B cell (primary cell): Measurements from ENCODE around the gene USP49. TPM values are rescaled to one million over a fixed set of nuclear protein-coding genes. Genes with fewer than 3 reads are reported as not detected.
A peak's percentile ranks its signal among the peaks of the same experiment; 100 is the strongest.

Source experiments
- ATAC-seq: fragments of 200-7000 bp; cut with Tn5 transposase; one replicate; pipeline ENCODE4 v1.10.0; 2021; ENCODE audit warnings: low read depth, mild to moderate bottlenecking, moderate number of reproducible peaks, moderate library complexity
- CTCF ChIA-PET: fragments of 350-600 bp; sonication (Branson Sonifier 250); formaldehyde crosslinking; loops from one replicate; lab custom pipeline; 2021; ENCODE audit warnings: antibody characterized with exemption, inconsistent platforms; lab: Charles Lee
- POLR2A ChIA-PET: fragments of 350-600 bp; sonication (Branson Sonifier 250); formaldehyde crosslinking; loops from one replicate; lab custom pipeline; 2021; ENCODE audit warnings: antibody characterized with exemption; lab: Charles Lee
- DNase-seq: peaks from one replicate; pipeline ENCODE4 v3.0.0; 2013
- H2AFZ ChIP-seq: 2 replicates; pipeline ENCODE4 v1.6.1; 2012; ENCODE audit warnings: mild to moderate bottlenecking, low read depth, low read length; ENCODE audit not compliant: insufficient read depth, poor library complexity, severe bottlenecking
- H3K27ac ChIP-seq, 2 donors: 1 replicate in 1 of 2; 2 replicates in 1 of 2; pipeline ENCODE4 v1.5.1; 2012 to 2013; ENCODE audit warnings: low read length in 2 of 2, mild to moderate bottlenecking in 2 of 2, moderate library complexity in 1 of 2
- H3K27me3 ChIP-seq, 4 experiments: fragments of 200-600 bp in 1 of 4; sonication (generic) in 1 of 4; replicated peaks in 1 of 4; 1 replicate in 2 of 4; 2 replicates in 2 of 4; pipeline versions ENCODE4 v1.6.1 to v1.7.0; 2013 to 2016; ENCODE audit warnings: low read length in 3 of 4, mild to moderate bottlenecking in 2 of 4, mixed read lengths in 1 of 4, moderate library complexity in 1 of 4; ENCODE audit not compliant: insufficient read depth in 4 of 4, control insufficient read depth in 3 of 4; ENCODE audit errors: control extremely low read depth in 1 of 4
- H3K36me3 ChIP-seq, 2 experiments: replicated peaks in 1 of 2; 1 replicate in 1 of 2; 2 replicates in 1 of 2; pipeline versions ENCODE4 v1.6.1 to v1.7.1; 2013; ENCODE audit warnings: low read length in 1 of 2; ENCODE audit not compliant: insufficient read depth in 2 of 2, control insufficient read depth in 1 of 2; ENCODE audit errors: control extremely low read depth in 1 of 2, extremely low read depth in 1 of 2
- H3K4me1 ChIP-seq, 2 donors: fragments of 200-600 bp in 1 of 2; sonication (generic) in 1 of 2; 1 replicate in 1 of 2; 2 replicates in 1 of 2; pipeline versions ENCODE4 v1.5.1 to v1.6.1; 2013 to 2017; ENCODE audit warnings: low read length in 2 of 2; ENCODE audit not compliant: control insufficient read depth in 2 of 2, insufficient read depth in 2 of 2
- H3K4me2 ChIP-seq: replicated peaks from 2 replicates; pipeline ENCODE3; 2012; ENCODE audit warnings: mild to moderate bottlenecking, low read depth, low read length; ENCODE audit not compliant: poor library complexity, severe bottlenecking
- H3K4me3 ChIP-seq, 5 experiments: fragments of 200-600 bp in 1 of 5; sonication (generic) in 1 of 5; 1 replicate in 3 of 5; 2 replicates in 2 of 5; pipeline versions ENCODE4 v1.5.1 to v1.7.0; 2011 to 2016; ENCODE audit warnings: low read length in 4 of 5, mild to moderate bottlenecking in 4 of 5, low read depth in 2 of 5, control low read depth in 1 of 5, moderate library complexity in 1 of 5; ENCODE audit not compliant: insufficient read depth in 1 of 5; ENCODE audit errors: control extremely low read depth in 1 of 5, extremely low read depth in 1 of 5
- H3K79me2 ChIP-seq: fragments of 200-600 bp; sonication (generic); one replicate; pipeline ENCODE4 v1.6.0; 2016; ENCODE audit warnings: low read length; ENCODE audit not compliant: control insufficient read depth, insufficient read depth
- H3K9ac ChIP-seq: fragments of 200-600 bp; sonication (generic); 2 replicates; pipeline ENCODE4 v1.6.1; 2017; ENCODE audit warnings: mild to moderate bottlenecking, low read length, moderate library complexity
- H3K9me3 ChIP-seq, 3 donors: one replicate each; pipeline versions ENCODE4 v1.6.1 to v1.7.1; 2013; ENCODE audit warnings: low read length in 2 of 3; ENCODE audit not compliant: control insufficient read depth in 2 of 3, insufficient read depth in 1 of 3; ENCODE audit errors: control extremely low read depth in 1 of 3
- H4K20me1 ChIP-seq: 2 replicates; pipeline ENCODE4 v1.6.0; 2012; ENCODE audit warnings: mild to moderate bottlenecking, low read length; ENCODE audit not compliant: insufficient read depth, control insufficient read depth, poor library complexity, severe bottlenecking
- H3K27ac Mint-ChIP-seq: one replicate; pipeline ENCODE4 v1.8.0; 2021; ENCODE audit warnings: mixed read lengths
- H3K27me3 Mint-ChIP-seq: one replicate; pipeline ENCODE4 v1.8.0; 2021; ENCODE audit warnings: mixed read lengths
- H3K4me1 Mint-ChIP-seq: one replicate; pipeline ENCODE4 v1.8.0; 2021; ENCODE audit warnings: mixed read lengths
- H3K4me3 Mint-ChIP-seq: one replicate; pipeline ENCODE4 v1.8.0; 2021; ENCODE audit warnings: mixed read lengths
- H3K9me3 Mint-ChIP-seq: one replicate; pipeline ENCODE4 v1.8.0; 2022; ENCODE audit warnings: mixed read lengths; ENCODE audit not compliant: insufficient read depth
- CTCF ChIP-seq: fragments of 200-600 bp; IDR thresholded peaks from one replicate; pipeline ENCODE4 v1.8.0; 2022; ENCODE audit warnings: antibody characterized with exemption, mild to moderate bottlenecking
- EZH2 ChIP-seq: IDR thresholded peaks from 2 replicates; pipeline ENCODE4 v1.6.1; 2012; ENCODE audit warnings: borderline replicate concordance, low read depth, mild to moderate bottlenecking, moderate library complexity, low read length; ENCODE audit not compliant: insufficient read depth, poor library complexity, severe bottlenecking
- WGBS: methylation state at CpG from one replicate; pipeline ENCODE4 v1.1.5; 2013; ENCODE audit warnings: missing lambda C conversion rate; ENCODE audit not compliant: insufficient coverage; 5-methylcytosine and 5-hydroxymethylcytosine counted together
- intact Hi-C: fragments of 100-400 bp; cut with micrococcal nuclease; formaldehyde crosslinking; loops from one replicate; pipeline ENCODE4 v1.10.0; 2022
- polyA plus RNA-seq: library from polyadenylated mRNA; depleted of rRNA; stranded (reverse); fragments of >200 nt; gene quantifications from 2 replicates; pipeline ENCODE4 v1.2.3, GENCODE V29; 2012
- total RNA-seq, 2 donors: library from RNA; stranded (reverse); fragments of 120-200 nt in 1 of 2; gene quantifications; 1 replicate in 1 of 2; 2 replicates in 1 of 2; pipeline versions ENCODE4 v1.2.3 to v1.2.4, GENCODE V29; 2013 to 2022

USP49 gene
- total and polyA plus RNA-seq, 2 donors (not counting 1 experiment from before 2014, with no cell fraction given): 2.6 to 9.9 TPM

GRCh38 chr6:41787219-41787917 lies 107.8 kb downstream of the USP49 start, which contains the start of gene TOMM6:
TSS of gene TOMM6 (plus strand) at chr6:41787694. CDS start at chr6:41787698, 4 bp downstream.
- Histone ChIP-seq H2AFZ (peak within 1 kb of the TSS; percentile 93), H3K27ac (peak within 1 kb of the TSS; percentile 75 to 95), H3K9ac (peak within 1 kb of the TSS; percentile 96), H3K36me3 (peaks cover 0 to 36% of the 10 kb centered on the region in 2 experiments), H3K4me1 (peaks cover 17 to 27% of the 10 kb centered on the region in 2 donors), H3K9me3 (no peaks in the 10 kb centered on the region), H3K4me3 (peak within 1 kb of the TSS; percentile 85 to 99 (median 91)), H3K79me2 (peaks cover 24% of the 10 kb centered on the region), H3K4me2 (peak within 1 kb of the TSS; percentile 96), H4K20me1 (peaks cover 17% of the 10 kb centered on the region), H3K27me3 (no peaks in the 10 kb centered on the region)
- peak; percentile 98 for DNase-seq
- ATAC-seq: peak; percentile 84
- intact Hi-C loops: loop anchor here (1.0 to 10.0 kb wide), 12 partner anchors 8 to 1091 kb away; partner anchors contain the start of genes BYSL, CCND3, FRS3 and MED20
- POLR2A ChIA-PET: interaction anchor here (0.7 to 2.7 kb wide), 9 partner anchors 53 to 776 kb away, joined by 3 to 36 read pairs (median 6); partner anchors contain the start of genes BYSL, MED20, TAF8 and TFEB
- Mint-ChIP-seq H3K27me3 (no peaks in the 10 kb centered on the region), H3K9me3 (no peaks in the 10 kb centered on the region), H3K4me1 (peaks cover 32% of the 10 kb centered on the region), H3K4me3 (peak within 1 kb of the TSS; percentile 97), H3K27ac (peak within 1 kb of the TSS; percentile 98)
- under 1% methylated on average over 53 of the region's 55 CpGs for WGBS
- CTCF ChIA-PET: interaction anchor here (0.7 to 10.0 kb wide), 25 partner anchors 10 to 760 kb away, joined by 3 to 198 read pairs (median 5); partner anchors contain the start of genes BYSL, MED20, MRPS10 and TAF8
- TF ChIP-seq CTCF (peak; percentile 85), EZH2 (no peak)
